ENCODE measurements around the gene PDLIM5. TPM values are rescaled to one million over a fixed set of nuclear protein-coding genes. Genes with fewer than 3 reads are reported as not detected.

The PDLIM5 gene
- total RNA-seq, 4 donors from 2014 or later = 62.9 to 133 (median 110) TPM

DNA sequence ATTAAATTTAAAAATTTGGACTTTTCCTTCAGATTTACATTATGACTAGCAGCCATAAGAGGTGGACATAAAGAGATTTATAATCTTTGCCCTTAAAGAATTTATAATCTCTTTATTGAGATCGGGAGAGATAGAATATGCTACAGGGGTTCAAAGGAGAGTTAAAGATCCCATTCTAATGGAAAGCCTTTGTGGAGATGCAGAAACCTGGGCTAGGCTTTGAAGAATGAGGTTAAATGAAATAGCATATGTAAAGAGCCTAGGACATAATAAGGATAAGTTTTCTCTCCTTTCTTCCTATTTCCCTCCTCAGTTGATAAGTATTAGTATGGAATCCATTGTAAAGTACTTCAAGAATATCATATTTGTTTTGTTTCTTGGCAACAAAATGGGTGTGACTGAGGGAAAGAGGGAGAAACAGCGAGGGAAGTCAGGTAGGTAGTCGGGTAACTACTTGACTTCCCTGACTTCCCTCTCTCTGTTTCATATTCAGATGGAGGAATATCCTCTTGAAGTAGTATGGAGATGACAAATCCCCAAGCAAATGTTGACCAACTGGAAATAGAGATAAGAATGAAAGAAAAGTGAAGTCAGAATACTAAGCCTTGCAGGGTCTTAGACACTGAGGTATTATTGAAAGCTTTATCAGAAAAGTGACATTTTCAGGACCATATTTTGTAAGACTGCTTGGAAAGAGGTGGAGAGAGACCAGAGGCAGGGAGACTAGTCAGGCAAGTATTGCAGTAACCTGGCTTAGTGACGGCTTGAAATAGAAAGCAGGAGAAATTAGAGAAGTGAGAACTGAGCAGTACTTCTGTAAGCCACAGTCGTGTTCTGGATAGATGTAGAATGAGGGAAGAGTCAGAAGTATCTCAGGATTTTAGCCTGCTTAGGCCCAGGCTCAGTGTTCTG lies 82.9 kb downstream of the PDLIM5 start:
- Histone ChIP-seq H3K9me3 (no peaks in the 10 kb centered on the region), H3K36me3 (no peaks in the 10 kb centered on the region), H3K4me1 (peaks cover 23 to 68% (median 35%) of the 10 kb centered on the region in 4 donors), H3K4me3 (no peak overlapping the region), H3K27ac (peak overlapping the region in 3 of 4 donors; percentile 11 to 52 (median 46)), H3K27me3 (no peaks in the 10 kb centered on the region)
- 34 to 39% methylated on average over 5 of the region's 5 CpGs for WGBS, 2 donors (ENCODE audit: low coverage in 1 of 2)
- in situ Hi-C loops (cut with MboI; ENCODE audit: low pct_ligation_motif_present in 1 of 4, low pct_unique_long_range_greater_than_20kb in 1 of 4, low sequenced_read_pairs in 3 of 4) (no loop called here), intact Hi-C loops (cut with DNase I; ENCODE audit: low total_unique reads) (no loop called here)
- no peak for TF ChIP-seq EP300 (IDR thresholded peaks at IDR 0.05; ENCODE audit: low read depth)
- no peak for TF ChIP-seq POLR2A (IDR thresholded peaks at IDR 0.05)
- no peak for TF ChIP-seq POLR2AphosphoS5 (IDR thresholded peaks at IDR 0.05)
- TF ChIP-seq, protein P1, sequence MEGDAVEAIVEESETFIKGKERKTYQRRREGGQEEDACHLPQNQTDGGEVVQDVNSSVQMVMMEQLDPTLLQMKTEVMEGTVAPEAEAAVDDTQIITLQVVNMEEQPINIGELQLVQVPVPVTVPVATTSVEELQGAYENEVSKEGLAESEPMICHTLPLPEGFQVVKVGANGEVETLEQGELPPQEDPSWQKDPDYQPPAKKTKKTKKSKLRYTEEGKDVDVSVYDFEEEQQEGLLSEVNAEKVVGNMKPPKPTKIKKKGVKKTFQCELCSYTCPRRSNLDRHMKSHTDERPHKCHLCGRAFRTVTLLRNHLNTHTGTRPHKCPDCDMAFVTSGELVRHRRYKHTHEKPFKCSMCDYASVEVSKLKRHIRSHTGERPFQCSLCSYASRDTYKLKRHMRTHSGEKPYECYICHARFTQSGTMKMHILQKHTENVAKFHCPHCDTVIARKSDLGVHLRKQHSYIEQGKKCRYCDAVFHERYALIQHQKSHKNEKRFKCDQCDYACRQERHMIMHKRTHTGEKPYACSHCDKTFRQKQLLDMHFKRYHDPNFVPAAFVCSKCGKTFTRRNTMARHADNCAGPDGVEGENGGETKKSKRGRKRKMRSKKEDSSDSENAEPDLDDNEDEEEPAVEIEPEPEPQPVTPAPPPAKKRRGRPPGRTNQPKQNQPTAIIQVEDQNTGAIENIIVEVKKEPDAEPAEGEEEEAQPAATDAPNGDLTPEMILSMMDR (IDR thresholded peaks at IDR 0.05) = no peak
- no peak for DNase-seq

DNA sequence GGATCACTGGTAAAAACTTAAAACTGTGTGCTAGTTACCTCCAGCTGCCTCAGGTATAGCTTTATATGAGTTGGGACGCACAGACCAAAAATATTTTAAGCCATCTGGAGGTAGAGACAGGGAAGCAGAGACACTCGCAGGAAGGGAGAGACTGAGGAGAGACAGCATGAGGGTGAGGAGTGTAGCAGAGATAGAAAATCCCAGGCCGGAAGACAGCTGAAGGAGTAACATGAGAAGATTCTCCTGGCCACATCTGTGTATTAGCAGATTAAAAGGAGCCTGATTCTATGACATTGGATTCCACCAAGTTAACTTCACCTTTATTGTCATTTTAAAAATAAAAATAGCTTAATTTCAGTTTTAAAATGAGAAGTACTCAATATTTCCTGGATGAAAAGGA lies 84.3 kb downstream of the PDLIM5 start:
- H3K9me3 ChIP-seq = no peaks in the 10 kb centered on the region
- no peak for DNase-seq
- H3K27ac ChIP-seq = no peak overlapping the region
- intact Hi-C loops (cut with DNase I; ENCODE audit: low total_unique reads) (no loop called here), in situ Hi-C loops (cut with MboI; ENCODE audit: low pct_ligation_motif_present in 1 of 4, low pct_unique_long_range_greater_than_20kb in 1 of 4, low sequenced_read_pairs in 3 of 4) (no loop called here)
- WGBS, 2 donors (ENCODE audit: low coverage in 1 of 2) = 87% methylated on average over 3 of the region's 3 CpGs
- no peaks in the 10 kb centered on the region for H3K27me3 ChIP-seq
- H3K4me3 ChIP-seq = no peak overlapping the region
- H3K36me3 ChIP-seq = no peaks in the 10 kb centered on the region
- peaks cover 19 to 57% (median 31%) of the 10 kb centered on the region in 4 donors for H3K4me1 ChIP-seq
- TF ChIP-seq EP300 (IDR thresholded peaks at IDR 0.05; ENCODE audit: low read depth) = no peak
- TF ChIP-seq POLR2AphosphoS5 (IDR thresholded peaks at IDR 0.05) = no peak
- TF ChIP-seq, protein P1 (IDR thresholded peaks at IDR 0.05) = no peak
- TF ChIP-seq POLR2A (IDR thresholded peaks at IDR 0.05) = no peak

DNA sequence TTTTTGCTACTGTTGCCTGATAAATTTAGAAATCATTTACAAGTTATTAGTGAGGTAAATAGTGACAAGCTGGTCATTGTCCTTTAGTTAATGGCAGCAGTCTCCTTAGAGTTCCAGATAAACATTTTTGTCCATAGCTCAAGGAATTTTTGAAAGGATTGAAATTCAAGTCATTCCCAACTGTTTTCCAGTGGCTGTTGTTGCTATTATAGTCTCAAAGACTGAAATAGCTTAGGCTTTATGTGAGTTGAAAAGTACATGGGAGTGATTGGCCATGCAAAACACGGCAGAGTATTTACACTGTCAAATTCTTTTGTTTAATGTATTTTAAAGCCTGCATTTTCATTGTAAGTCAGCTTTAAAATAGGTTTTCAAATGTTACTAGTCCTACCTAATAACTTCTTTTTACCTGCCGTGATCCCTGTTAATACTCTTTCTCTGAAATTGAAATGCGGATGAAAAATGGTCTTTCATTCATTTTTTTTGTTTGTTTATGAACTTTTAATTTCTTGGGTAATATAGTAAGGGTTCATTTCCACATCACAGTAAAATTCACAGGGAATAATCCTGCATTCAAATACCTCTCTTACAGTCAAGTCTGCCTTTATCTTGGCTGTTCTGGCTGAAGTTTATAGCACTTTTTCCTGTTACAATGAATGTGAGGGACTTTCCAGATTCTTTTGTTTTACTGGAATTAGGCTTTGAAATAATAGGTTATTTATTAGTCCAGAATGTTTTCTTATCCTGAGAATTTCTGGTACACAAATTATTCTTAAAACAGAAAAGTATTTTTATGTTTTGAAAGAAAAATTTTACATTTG lies 85.1 kb downstream of the PDLIM5 start:
- in situ Hi-C loops (cut with MboI; ENCODE audit: low pct_ligation_motif_present in 1 of 4, low pct_unique_long_range_greater_than_20kb in 1 of 4, low sequenced_read_pairs in 3 of 4) (no loop called here), intact Hi-C loops (cut with DNase I; ENCODE audit: low total_unique reads) (no loop called here)
- Histone ChIP-seq H3K4me3 (no peak overlapping the region), H3K27ac (no peak overlapping the region), H3K9me3 (no peaks in the 10 kb centered on the region), H3K36me3 (no peaks in the 10 kb centered on the region), H3K27me3 (no peaks in the 10 kb centered on the region), H3K4me1 (peaks cover 19 to 57% (median 31%) of the 10 kb centered on the region in 4 donors)
- WGBS, 2 donors (ENCODE audit: low coverage in 1 of 2) = 76 to 84% methylated on average over 3 of the region's 3 CpGs
- DNase-seq = no peak
- TF ChIP-seq, protein P1 (IDR thresholded peaks at IDR 0.05) = no peak
- TF ChIP-seq EP300 (IDR thresholded peaks at IDR 0.05; ENCODE audit: low read depth) (no peak), POLR2A (IDR thresholded peaks at IDR 0.05) (no peak), POLR2AphosphoS5 (IDR thresholded peaks at IDR 0.05) (no peak)

Measured in transverse colon (tissue), 4 donors.